PC-3 (cell line): ENCODE results near the gene GCGR. TPM values are rescaled to one million over a fixed set of nuclear protein-coding genes. Genes with fewer than 3 reads are reported as not detected.

Experiments
- ATAC-seq: fragments of 200-7000 bp; cut with Tn5 transposase; 2 replicates; pipeline ENCODE4 v1.9.1; 2020; ENCODE audit warnings: mild to moderate bottlenecking, moderate library complexity
- BruUV-seq: library from RNA; stranded (reverse); fragments of 400-500 nt; replicated peaks from 2 replicates; lab custom pipeline; 2021; lab: Mats Ljungman, UMichigan
- CTCF ChIA-PET: fragments of 300-600 bp; sonication (Branson Sonifier 250); formaldehyde crosslinking; loops from one replicate; lab custom pipeline; 2022; ENCODE audit warnings: antibody characterized with exemption; lab: Charles Lee
- POLR2A ChIA-PET: fragments of 300-600 bp; sonication (Branson Sonifier 250); formaldehyde crosslinking; loops from one replicate; lab custom pipeline; 2022; ENCODE audit warnings: antibody characterized with exemption; ENCODE audit not compliant: unreplicated experiment; lab: Charles Lee
- DNase-seq: peaks from one replicate; pipeline ENCODE4 v3.0.0-alpha.2; 2015
- H2AFZ ChIP-seq: fragments of 300-600 bp; sonication (generic); 2 replicates; pipeline ENCODE4 v1.6.0; 2016; ENCODE audit warnings: antibody characterized with exemption, low read length
- H3F3A ChIP-seq: fragments of 300-600 bp; sonication (generic); one replicate; pipeline ENCODE4 v1.6.0; 2017; ENCODE audit warnings: antibody characterized with exemption, low read length, control low read depth, mild to moderate bottlenecking; ENCODE audit not compliant: unreplicated experiment
- H3K27ac ChIP-seq: fragments of 300-600 bp; sonication (generic); 2 replicates; pipeline ENCODE4 v1.5.1; 2016; ENCODE audit warnings: mild to moderate bottlenecking, low read length
- H3K27me3 ChIP-seq: fragments of 300-600 bp; sonication (generic); 2 replicates; pipeline ENCODE4 v1.6.1; 2016; ENCODE audit warnings: low read length, mixed read lengths
- H3K36me3 ChIP-seq: fragments of 300-600 bp; sonication (generic); 2 replicates; pipeline ENCODE4 v1.6.1; 2016; ENCODE audit warnings: low read depth, mixed run types, low read length, mixed read lengths
- H3K4me1 ChIP-seq: fragments of 300-600 bp; sonication (generic); 2 replicates; pipeline ENCODE4 v1.5.1; 2016; ENCODE audit warnings: low read length; ENCODE audit not compliant: insufficient read depth
- H3K4me2 ChIP-seq: fragments of 300-600 bp; sonication (generic); 2 replicates; pipeline ENCODE4 v1.6.0; 2016; ENCODE audit warnings: low read length
- H3K4me3 ChIP-seq: fragments of 300-600 bp; sonication (generic); 2 replicates; pipeline ENCODE4 v1.5.1; 2016; ENCODE audit warnings: mild to moderate bottlenecking, low read length, mixed read lengths
- H3K79me2 ChIP-seq: fragments of 300-600 bp; sonication (generic); 2 replicates; pipeline ENCODE4 v1.6.1; 2017; ENCODE audit warnings: low read length, mixed read lengths
- H3K9ac ChIP-seq: fragments of 300-600 bp; sonication (generic); 2 replicates; pipeline ENCODE4 v1.6.0; 2016; ENCODE audit warnings: mild to moderate bottlenecking, low read length
- H3K9me2 ChIP-seq: fragments of 300-600 bp; sonication (generic); replicated peaks from 2 replicates; pipeline ENCODE4 v1.6.1; 2016; ENCODE audit warnings: mixed run types, low read length, mixed read lengths
- H3K9me3 ChIP-seq: fragments of 300-600 bp; sonication (generic); 2 replicates; pipeline ENCODE4 v1.6.1; 2016; ENCODE audit warnings: low read length, mixed read lengths
- H4K20me1 ChIP-seq: fragments of 300-600 bp; sonication (generic); 2 replicates; pipeline ENCODE4 v1.6.1; 2016; ENCODE audit warnings: low read length, mixed read lengths
- CTCF ChIP-seq: fragments of 300-600 bp; sonication (generic); conservative IDR thresholded peaks from 2 replicates; pipeline ENCODE4 v1.5.1; 2017; ENCODE audit warnings: antibody characterized with exemption, low read depth, mild to moderate bottlenecking, low read length
- EZH2 ChIP-seq: fragments of 300-600 bp; sonication (generic); IDR thresholded peaks from one replicate; pipeline ENCODE4 v1.6.1; 2017; ENCODE audit warnings: antibody characterized with exemption, mild to moderate bottlenecking, low read length; ENCODE audit not compliant: unreplicated experiment
- EZH2phosphoT487 ChIP-seq: fragments of 300-600 bp; sonication (generic); IDR thresholded peaks from 2 replicates; pipeline ENCODE4 v1.6.1; 2018; ENCODE audit warnings: mild to moderate bottlenecking, antibody characterized with exemption, low read length, borderline replicate concordance
- intact Hi-C: fragments of 100-400 bp; cut with micrococcal nuclease; formaldehyde crosslinking; loops from 2 replicates; pipeline ENCODE4 v1.9.0; 2023
- total RNA-seq: library from RNA; depleted of rRNA; stranded (reverse); fragments of >200 nt; gene quantifications from 2 replicates; pipeline ENCODE4 v1.2.3, GENCODE V29; 2014

The GCGR gene
- total RNA-seq, 1 experiment from 2014 or later = 0.11 TPM

GRCh38 chr17:81828656-81829055 lies 24.7 kb downstream of the GCGR start:
- H2AFZ ChIP-seq = no peak overlapping the region
- ATAC-seq (no peak), DNase-seq (no peak)
- H3K9me2 ChIP-seq = no peaks in the 10 kb centered on the region
- ChIA-PET POLR2A (no interaction called here), CTCF (no interaction called here)
- H3K4me2 ChIP-seq = no peak overlapping the region
- H3K4me1 ChIP-seq = peaks cover 15% of the 10 kb centered on the region
- H3F3A ChIP-seq = no peaks in the 10 kb centered on the region
- no peak overlapping the region for H3K4me3 ChIP-seq
- no peak overlapping the region for H3K9ac ChIP-seq
- no peaks in the 10 kb centered on the region for H3K36me3 ChIP-seq
- H4K20me1 ChIP-seq = no peaks in the 10 kb centered on the region
- TF ChIP-seq CTCF (no peak), EZH2phosphoT487 (no peak), EZH2 (no peak)
- peaks cover 16% of the 10 kb centered on the region; the same call in 1 of the 2 replicates for H3K79me2 ChIP-seq
- no peaks in the 10 kb centered on the region for H3K27me3 ChIP-seq
- intact Hi-C loops = no loop called here
- H3K27ac ChIP-seq = no peak overlapping the region
- H3K9me3 ChIP-seq = no peaks in the 10 kb centered on the region
- BruUV-seq = no TSS peak

GRCh38 chr17:81829858-81830257 lies 25.9 kb downstream of the GCGR start:
- no peak for TF ChIP-seq CTCF
- TF ChIP-seq EZH2 = no peak
- no peak for TF ChIP-seq EZH2phosphoT487
- Histone ChIP-seq H3K9ac (no peak overlapping the region), H2AFZ (no peak overlapping the region), H3K79me2 (peaks cover 19% of the 10 kb centered on the region; the same call in 1 of the 2 replicates), H3K36me3 (no peaks in the 10 kb centered on the region), H3K4me2 (no peak overlapping the region), H3K27ac (no peak overlapping the region), H3K4me1 (peaks cover 21% of the 10 kb centered on the region), H3K9me2 (no peaks in the 10 kb centered on the region), H3K27me3 (no peaks in the 10 kb centered on the region), H4K20me1 (no peaks in the 10 kb centered on the region), H3K9me3 (no peaks in the 10 kb centered on the region), H3K4me3 (no peak overlapping the region), H3F3A (no peaks in the 10 kb centered on the region)
- BruUV-seq = no TSS peak
- DNase-seq = no peak
- POLR2A ChIA-PET = no interaction called here
- CTCF ChIA-PET = no interaction called here
- intact Hi-C loops = no loop called here
- no peak for ATAC-seq

GRCh38 chr17:81831563-81831956 lies 27.6 kb downstream of the GCGR start:
- CTCF ChIA-PET = no interaction called here
- no peak for TF ChIP-seq EZH2
- no peak for TF ChIP-seq EZH2phosphoT487
- TF ChIP-seq CTCF = no peak

More at GRCh38 chr17:81831563-81831956, 27.6 kb downstream of the GCGR start:
- Histone ChIP-seq H3K79me2 (peaks cover 19% of the 10 kb centered on the region; the same call in 1 of the 2 replicates), H3K4me3 (no peak overlapping the region), H2AFZ (no peak overlapping the region), H3K9me2 (no peaks in the 10 kb centered on the region), H3K27ac (no peak overlapping the region), H3K36me3 (no peaks in the 10 kb centered on the region), H3K4me2 (peak overlapping the region; percentile 99; the same call in 1 of the 2 replicates), H3K9ac (no peak overlapping the region), H3K9me3 (no peaks in the 10 kb centered on the region), H3K27me3 (no peaks in the 10 kb centered on the region), H3K4me1 (peaks cover 21% of the 10 kb centered on the region), H3F3A (no peaks in the 10 kb centered on the region), H4K20me1 (no peaks in the 10 kb centered on the region)
- no TSS peak for BruUV-seq
- intact Hi-C loops = no loop called here
- no peak for ATAC-seq
- DNase-seq = no peak
- POLR2A ChIA-PET = no interaction called here
